GM12878 (cell line): ENCODE data around the gene NDUFA7. TPM values are rescaled to one million over a fixed set of nuclear protein-coding genes. Genes with fewer than 3 reads are reported as not detected.

Experiments used
- BACH1 ChIP-seq: fragments of 450-650 bp; IDR thresholded peaks from 2 replicates; pipeline ENCODE4 v1.6.1; 2017; ENCODE audit warnings: mild to moderate bottlenecking, borderline replicate concordance
- BMI1 ChIP-seq: fragments of 450-650 bp; IDR thresholded peaks from 2 replicates; pipeline ENCODE4 v1.6.1; 2016; ENCODE audit warnings: mild to moderate bottlenecking, moderate library complexity, borderline replicate concordance
- BRCA1 ChIP-seq: IDR thresholded peaks from 2 replicates; pipeline ENCODE4 v1.6.1; 2011; ENCODE audit warnings: low read depth, low read length, improper control_type of control experiment
- CBX5 ChIP-seq: sonication (generic); IDR thresholded peaks from 2 replicates; pipeline ENCODE4 v1.6.1; 2016; ENCODE audit warnings: low read depth, moderate library complexity, mild to moderate bottlenecking, inconsistent platforms
- EED ChIP-seq: sonication (generic); IDR thresholded peaks from 2 replicates; pipeline ENCODE4 v1.6.1; 2016; ENCODE audit warnings: antibody characterized with exemption, low read depth
- GATAD2B ChIP-seq: fragments of 450-650 bp; conservative IDR thresholded peaks from 2 replicates; pipeline ENCODE4 v1.6.1; 2017; ENCODE audit warnings: low read depth, mild to moderate bottlenecking, moderate library complexity
- KLF5 ChIP-seq: fragments of 450-650 bp; IDR thresholded peaks from 2 replicates; pipeline ENCODE4 v1.6.1; 2014; ENCODE audit warnings: mild to moderate bottlenecking; ENCODE audit not compliant: partially characterized antibody
- NBN ChIP-seq: fragments of 450-650 bp; IDR thresholded peaks from 2 replicates; pipeline ENCODE4 v1.6.1; 2016
- NFIC ChIP-seq: IDR thresholded peaks from 2 replicates; pipeline ENCODE4 v1.6.1; 2012; ENCODE audit warnings: low read depth, mild to moderate bottlenecking, inconsistent platforms, low read length, moderate library complexity
- POLR2AphosphoS5 ChIP-seq: IDR thresholded peaks from 2 replicates; pipeline ENCODE4 v1.6.1; 2011; ENCODE audit warnings: mild to moderate bottlenecking, low read length, inconsistent platforms
- SMAD5 ChIP-seq: IDR thresholded peaks from 2 replicates; pipeline ENCODE4 v1.6.1; 2016; ENCODE audit warnings: antibody characterized with exemption, low read depth
- STAT3 ChIP-seq: IDR thresholded peaks from 2 replicates; pipeline ENCODE4 v1.6.1; 2011; ENCODE audit warnings: low read depth, low read length, improper control_type of control experiment
- TBL1XR1 ChIP-seq: IDR thresholded peaks from 2 replicates; pipeline ENCODE4 v1.6.1; 2012; ENCODE audit warnings: low read depth, low read length, improper control_type of control experiment
- WRNIP1 ChIP-seq: IDR thresholded peaks from 2 replicates; pipeline ENCODE4 v1.6.1; 2011; ENCODE audit warnings: low read depth, low read length, improper control_type of control experiment, borderline replicate concordance
- ZBED1 ChIP-seq: IDR thresholded peaks from 2 replicates; pipeline ENCODE4 v1.6.1; 2016; ENCODE audit warnings: borderline replicate concordance
- ZNF24 ChIP-seq: fragments of 450-650 bp; IDR thresholded peaks from 2 replicates; pipeline ENCODE4 v1.6.1; 2017; ENCODE audit warnings: antibody characterized with exemption, mild to moderate bottlenecking
- polyA plus RNA-seq, 11 experiments: library from polyadenylated mRNA; depleted of rRNA in 4 of 11; unstranded in 6 of 11; stranded (reverse) in 5 of 11; fragments of >200 nt; fragmentation: Nextera tagmentation in 4 of 11; fragmentation: Illumina TruSeq in 1 of 11; extraction: Ambion mirVana in 4 of 11; extraction: Trizol in 1 of 11; gene quantifications; 1 replicate in 1 of 11; 2 replicates in 10 of 11; pipeline versions ENCODE4 v1.2.1 to v1.2.3, GENCODE V29; 2011 to 2016; ENCODE audit warnings: inconsistent platforms in 2 of 11, missing spikeins in 2 of 11, low read depth in 1 of 11
- total RNA-seq, 4 experiments: library from RNA; depleted of rRNA in 3 of 4; stranded (reverse); fragments of >200 nt in 3 of 4; fragmentation: Illumina TruSeq in 1 of 4; extraction: Trizol in 1 of 4; gene quantifications; 2 replicates each; pipeline versions ENCODE4 v1.2.1 to v1.2.3, GENCODE V29; 2013 to 2021
- TF ChIP-seq, protein P1 (sequence below): fragments of 450-650 bp; IDR thresholded peaks from 2 replicates; pipeline ENCODE4 v1.6.1; 2016; ENCODE audit warnings: mild to moderate bottlenecking
- TF ChIP-seq, protein P2 (sequence below): IDR thresholded peaks from 2 replicates; pipeline ENCODE4 v1.6.1; 2011; ENCODE audit warnings: borderline replicate concordance, low read depth, mild to moderate bottlenecking, moderate library complexity, mixed read lengths, low read length; ENCODE audit not compliant: insufficient read depth; ENCODE audit errors: extremely low read length
- TF ChIP-seq, protein P3 (sequence below), 3 experiments: IDR thresholded peaks in 2 of 3; conservative IDR thresholded peaks in 1 of 3; 2 replicates each; pipeline ENCODE4 v1.5.1; 2011; ENCODE audit warnings: low read depth in 3 of 3, low read length in 3 of 3, mild to moderate bottlenecking in 3 of 3, control low read depth in 2 of 3, moderate library complexity in 2 of 3, inconsistent platforms in 1 of 3, mixed read lengths in 1 of 3; ENCODE audit not compliant: control insufficient read depth in 2 of 3, insufficient read depth in 1 of 3; ENCODE audit errors: extremely low read depth in 1 of 3
- TF ChIP-seq, protein P4 (sequence below): fragments of 450-650 bp; IDR thresholded peaks from 2 replicates; pipeline ENCODE4 v1.6.1; 2017; ENCODE audit warnings: mild to moderate bottlenecking
- TF ChIP-seq, protein P5 (sequence below): IDR thresholded peaks from 2 replicates; pipeline ENCODE4 v1.6.1; 2011; ENCODE audit warnings: low read depth, low read length, improper control_type of control experiment, borderline replicate concordance
- TF ChIP-seq, protein P6 (sequence below): IDR thresholded peaks from 2 replicates; pipeline ENCODE4 v1.6.1; 2011; ENCODE audit warnings: low read depth, mild to moderate bottlenecking, low read length, moderate library complexity, borderline replicate concordance; ENCODE audit errors: extremely low read depth

The NDUFA7 gene
- total and polyA plus RNA-seq, 10 of the 15 experiments (the other 5 are each of a cell fraction or from before 2014, with no cell fraction given) = 79.0 to 360 (median 174) TPM

DNA sequence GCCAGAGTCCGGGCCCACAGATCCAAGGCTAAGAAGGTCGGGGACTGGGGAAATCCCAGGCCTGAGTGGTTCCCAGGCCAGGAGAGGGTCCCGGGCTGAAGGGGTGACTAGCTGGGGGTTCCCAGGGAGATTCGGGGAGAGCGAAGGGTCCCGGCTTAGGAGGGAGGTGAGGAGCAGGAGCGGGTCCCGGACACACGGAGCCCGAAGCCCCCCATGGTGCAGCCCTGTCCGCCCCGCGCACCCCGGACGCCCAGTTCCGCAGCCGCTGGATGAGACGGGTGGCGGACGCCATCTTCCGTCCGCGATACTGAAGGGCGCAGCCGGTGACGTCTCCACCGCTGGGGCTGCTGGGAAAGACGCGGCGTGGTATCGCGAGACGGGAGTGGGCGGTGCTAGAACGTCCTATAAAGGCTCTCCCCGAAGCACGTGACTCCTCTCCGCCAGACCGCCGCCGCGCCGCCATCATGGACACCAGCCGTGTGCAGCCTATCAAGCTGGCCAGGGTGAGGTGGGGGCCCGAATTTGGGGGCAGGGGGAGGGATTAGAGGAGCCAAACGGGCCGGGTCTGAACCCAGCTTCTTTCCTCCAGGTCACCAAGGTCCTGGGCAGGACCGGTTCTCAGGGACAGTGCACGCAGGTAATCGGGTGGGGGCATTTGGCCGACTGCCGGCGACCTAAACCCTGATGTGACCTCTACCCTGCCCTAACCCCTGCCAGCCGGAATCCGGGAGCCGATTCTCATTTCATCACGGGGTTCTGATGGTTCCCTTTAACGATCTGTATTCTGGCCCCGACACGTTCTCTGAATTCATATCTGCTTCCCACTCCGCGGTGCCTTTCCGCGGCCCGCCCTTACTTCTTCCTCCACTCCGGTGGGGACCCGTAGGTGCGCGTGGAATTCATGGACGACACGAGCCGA is at the start of gene NDUFA7, which contains the start of gene RPS28 (continued):
- TF ChIP-seq, protein P1, sequence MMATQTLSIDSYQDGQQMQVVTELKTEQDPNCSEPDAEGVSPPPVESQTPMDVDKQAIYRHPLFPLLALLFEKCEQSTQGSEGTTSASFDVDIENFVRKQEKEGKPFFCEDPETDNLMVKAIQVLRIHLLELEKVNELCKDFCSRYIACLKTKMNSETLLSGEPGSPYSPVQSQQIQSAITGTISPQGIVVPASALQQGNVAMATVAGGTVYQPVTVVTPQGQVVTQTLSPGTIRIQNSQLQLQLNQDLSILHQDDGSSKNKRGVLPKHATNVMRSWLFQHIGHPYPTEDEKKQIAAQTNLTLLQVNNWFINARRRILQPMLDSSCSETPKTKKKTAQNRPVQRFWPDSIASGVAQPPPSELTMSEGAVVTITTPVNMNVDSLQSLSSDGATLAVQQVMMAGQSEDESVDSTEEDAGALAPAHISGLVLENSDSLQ = no peak; the same call in 1 of the 2 replicates
- TF ChIP-seq, protein P2, sequence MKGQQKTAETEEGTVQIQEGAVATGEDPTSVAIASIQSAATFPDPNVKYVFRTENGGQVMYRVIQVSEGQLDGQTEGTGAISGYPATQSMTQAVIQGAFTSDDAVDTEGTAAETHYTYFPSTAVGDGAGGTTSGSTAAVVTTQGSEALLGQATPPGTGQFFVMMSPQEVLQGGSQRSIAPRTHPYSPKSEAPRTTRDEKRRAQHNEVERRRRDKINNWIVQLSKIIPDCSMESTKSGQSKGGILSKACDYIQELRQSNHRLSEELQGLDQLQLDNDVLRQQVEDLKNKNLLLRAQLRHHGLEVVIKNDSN = peak; percentile 86
- TF ChIP-seq TBL1XR1 (0 out of 2 replicates have a peak, but pooled peaks have one; percentile 57), KLF5 (no peak), EED (no peak), CBX5 (no peak), ZNF24 (no peak), BRCA1 (peak; percentile 93), STAT3 (no peak), NFIC (no peak), WRNIP1 (no peak), POLR2AphosphoS5 (peak; percentile 89), BMI1 (no peak), SMAD5 (peak; percentile 92), BACH1 (peak; percentile 60), GATAD2B (peak; percentile 46; the same call in 1 of the 2 replicates), ZBED1 (peak; percentile 36; the same call in 1 of the 2 replicates), NBN (peak; percentile 81)
- TF ChIP-seq, protein P3, sequence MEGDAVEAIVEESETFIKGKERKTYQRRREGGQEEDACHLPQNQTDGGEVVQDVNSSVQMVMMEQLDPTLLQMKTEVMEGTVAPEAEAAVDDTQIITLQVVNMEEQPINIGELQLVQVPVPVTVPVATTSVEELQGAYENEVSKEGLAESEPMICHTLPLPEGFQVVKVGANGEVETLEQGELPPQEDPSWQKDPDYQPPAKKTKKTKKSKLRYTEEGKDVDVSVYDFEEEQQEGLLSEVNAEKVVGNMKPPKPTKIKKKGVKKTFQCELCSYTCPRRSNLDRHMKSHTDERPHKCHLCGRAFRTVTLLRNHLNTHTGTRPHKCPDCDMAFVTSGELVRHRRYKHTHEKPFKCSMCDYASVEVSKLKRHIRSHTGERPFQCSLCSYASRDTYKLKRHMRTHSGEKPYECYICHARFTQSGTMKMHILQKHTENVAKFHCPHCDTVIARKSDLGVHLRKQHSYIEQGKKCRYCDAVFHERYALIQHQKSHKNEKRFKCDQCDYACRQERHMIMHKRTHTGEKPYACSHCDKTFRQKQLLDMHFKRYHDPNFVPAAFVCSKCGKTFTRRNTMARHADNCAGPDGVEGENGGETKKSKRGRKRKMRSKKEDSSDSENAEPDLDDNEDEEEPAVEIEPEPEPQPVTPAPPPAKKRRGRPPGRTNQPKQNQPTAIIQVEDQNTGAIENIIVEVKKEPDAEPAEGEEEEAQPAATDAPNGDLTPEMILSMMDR (IDR thresholded peaks at IDR 0.05 in 2 of 3, conservative IDR thresholded peaks at IDR 0.05 in 1 of 3; ENCODE audit: control insufficient read depth in 2 of 3, extremely low read depth in 1 of 3, insufficient read depth in 1 of 3, low read depth in 3 of 3, low read length in 3 of 3) = peak; percentile 32 to 60 (median 34); a peak in 4 of 6 replicates
- TF ChIP-seq, protein P4, sequence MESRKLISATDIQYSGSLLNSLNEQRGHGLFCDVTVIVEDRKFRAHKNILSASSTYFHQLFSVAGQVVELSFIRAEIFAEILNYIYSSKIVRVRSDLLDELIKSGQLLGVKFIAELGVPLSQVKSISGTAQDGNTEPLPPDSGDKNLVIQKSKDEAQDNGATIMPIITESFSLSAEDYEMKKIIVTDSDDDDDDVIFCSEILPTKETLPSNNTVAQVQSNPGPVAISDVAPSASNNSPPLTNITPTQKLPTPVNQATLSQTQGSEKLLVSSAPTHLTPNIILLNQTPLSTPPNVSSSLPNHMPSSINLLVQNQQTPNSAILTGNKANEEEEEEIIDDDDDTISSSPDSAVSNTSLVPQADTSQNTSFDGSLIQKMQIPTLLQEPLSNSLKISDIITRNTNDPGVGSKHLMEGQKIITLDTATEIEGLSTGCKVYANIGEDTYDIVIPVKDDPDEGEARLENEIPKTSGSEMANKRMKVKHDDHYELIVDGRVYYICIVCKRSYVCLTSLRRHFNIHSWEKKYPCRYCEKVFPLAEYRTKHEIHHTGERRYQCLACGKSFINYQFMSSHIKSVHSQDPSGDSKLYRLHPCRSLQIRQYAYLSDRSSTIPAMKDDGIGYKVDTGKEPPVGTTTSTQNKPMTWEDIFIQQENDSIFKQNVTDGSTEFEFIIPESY = no peak
- TF ChIP-seq, protein P5, sequence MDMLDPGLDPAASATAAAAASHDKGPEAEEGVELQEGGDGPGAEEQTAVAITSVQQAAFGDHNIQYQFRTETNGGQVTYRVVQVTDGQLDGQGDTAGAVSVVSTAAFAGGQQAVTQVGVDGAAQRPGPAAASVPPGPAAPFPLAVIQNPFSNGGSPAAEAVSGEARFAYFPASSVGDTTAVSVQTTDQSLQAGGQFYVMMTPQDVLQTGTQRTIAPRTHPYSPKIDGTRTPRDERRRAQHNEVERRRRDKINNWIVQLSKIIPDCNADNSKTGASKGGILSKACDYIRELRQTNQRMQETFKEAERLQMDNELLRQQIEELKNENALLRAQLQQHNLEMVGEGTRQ = peak; percentile 67
- TF ChIP-seq, protein P6, sequence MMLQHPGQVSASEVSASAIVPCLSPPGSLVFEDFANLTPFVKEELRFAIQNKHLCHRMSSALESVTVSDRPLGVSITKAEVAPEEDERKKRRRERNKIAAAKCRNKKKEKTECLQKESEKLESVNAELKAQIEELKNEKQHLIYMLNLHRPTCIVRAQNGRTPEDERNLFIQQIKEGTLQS = peak; percentile 71; the same call in 1 of the 2 replicates
